WTC11 (cell line): ENCODE measurements around the gene CCSER2. TPM values are rescaled to one million over a fixed set of nuclear protein-coding genes. Genes with fewer than 3 reads are reported as not detected.

Experiments
- ATAC-seq: fragments of 200-7000 bp; cut with Tn5 transposase; 2 replicates; pipeline ENCODE4 v1.10.0; 2021; ENCODE audit warnings: mild to moderate bottlenecking, moderate library complexity
- CTCF ChIA-PET: fragments of 300-600 bp; sonication (Branson Sonifier 250); formaldehyde crosslinking; loops from one replicate; lab custom pipeline; 2021; ENCODE audit warnings: antibody characterized with exemption; lab: Charles Lee
- POLR2A ChIA-PET: fragments of 350-600 bp; sonication (Branson Sonifier 250); formaldehyde crosslinking; loops from one replicate; lab custom pipeline; 2021; ENCODE audit warnings: antibody characterized with exemption; lab: Charles Lee
- DNase-seq: peaks from one replicate; pipeline ENCODE4 v3.0.0; 2021; ENCODE audit warnings: low spot score
- H3K27ac Mint-ChIP-seq: 2 replicates; pipeline ENCODE4 v1.8.0; 2021; ENCODE audit warnings: mixed read lengths
- H3K27me3 Mint-ChIP-seq: 2 replicates; pipeline ENCODE4 v1.8.0; 2021; ENCODE audit warnings: low read depth, mild to moderate bottlenecking, moderate library complexity, mixed read lengths
- H3K36me3 Mint-ChIP-seq: 2 replicates; pipeline ENCODE4 v1.8.0; 2021; ENCODE audit warnings: mixed read lengths
- H3K4me1 Mint-ChIP-seq: 2 replicates; pipeline ENCODE4 v1.8.0; 2022; ENCODE audit warnings: mixed read lengths
- H3K4me3 Mint-ChIP-seq: 2 replicates; pipeline ENCODE4 v1.8.0; 2021; ENCODE audit warnings: mild to moderate bottlenecking, moderate library complexity, mixed read lengths
- H3K9me3 Mint-ChIP-seq: 2 replicates; pipeline ENCODE4 v1.8.0; 2021; ENCODE audit warnings: mixed read lengths
- CBFB ChIP-seq: sonication (generic); formaldehyde crosslinking; IDR thresholded peaks from 2 replicates; pipeline ENCODE4 v1.8.1; 2022; ENCODE audit warnings: mild to moderate bottlenecking, low read depth, missing genetic modification reagents
- JAZF1 ChIP-seq: fragments of 250-450 bp; sonication (Bioruptor Pico); IDR thresholded peaks from 2 replicates; pipeline ENCODE4 v1.9.0; 2021; ENCODE audit warnings: moderate library complexity, mild to moderate bottlenecking, inconsistent platforms
- JUN ChIP-seq: sonication (generic); formaldehyde crosslinking; IDR thresholded peaks from 2 replicates; pipeline ENCODE4 v1.8.0; 2023; ENCODE audit warnings: mild to moderate bottlenecking, missing genetic modification reagents
- MYBL2 ChIP-seq: sonication (generic); formaldehyde crosslinking; IDR thresholded peaks from 2 replicates; pipeline ENCODE4 v1.8.1; 2023; ENCODE audit warnings: mild to moderate bottlenecking, moderate library complexity, missing genetic modification reagents
- NFE2L1 ChIP-seq: sonication (generic); formaldehyde crosslinking; IDR thresholded peaks from 2 replicates; pipeline ENCODE4 v1.8.1; 2023; ENCODE audit warnings: missing genetic modification reagents
- OVOL2 ChIP-seq: fragments of 250-450 bp; sonication (Bioruptor Pico); IDR thresholded peaks from 2 replicates; pipeline ENCODE4 v1.9.0; 2021; ENCODE audit warnings: mild to moderate bottlenecking, borderline replicate concordance
- RORB ChIP-seq: fragments of 250-450 bp; sonication (Bioruptor Pico); IDR thresholded peaks from 2 replicates; pipeline ENCODE4 v1.9.0; 2021; ENCODE audit warnings: mild to moderate bottlenecking
- SMAD3 ChIP-seq: sonication (generic); formaldehyde crosslinking; IDR thresholded peaks from 2 replicates; pipeline ENCODE4 v1.8.0; 2022; ENCODE audit warnings: missing genetic modification reagents, mild to moderate bottlenecking, borderline replicate concordance
- TP53 ChIP-seq: sonication (generic); formaldehyde crosslinking; IDR thresholded peaks from 2 replicates; pipeline ENCODE4 v1.8.1; 2023; ENCODE audit warnings: mild to moderate bottlenecking, missing genetic modification reagents
- ZBTB21 ChIP-seq: sonication (generic); formaldehyde crosslinking; IDR thresholded peaks from 2 replicates; pipeline ENCODE4 v1.8.1; 2023; ENCODE audit warnings: mild to moderate bottlenecking, missing genetic modification reagents, borderline replicate concordance
- ZNF138 ChIP-seq: sonication (generic); formaldehyde crosslinking; conservative IDR thresholded peaks from 2 replicates; pipeline ENCODE4 v1.8.1; 2022; ENCODE audit warnings: mild to moderate bottlenecking, moderate library complexity, missing genetic modification reagents
- ZNF263 ChIP-seq: sonication (generic); formaldehyde crosslinking; IDR thresholded peaks from 2 replicates; pipeline ENCODE4 v1.8.1; 2022; ENCODE audit warnings: low read depth, mild to moderate bottlenecking, moderate library complexity, missing genetic modification reagents
- ZNF317 ChIP-seq: sonication (generic); formaldehyde crosslinking; IDR thresholded peaks from 2 replicates; pipeline ENCODE4 v1.8.1; 2023; ENCODE audit warnings: low read depth, mild to moderate bottlenecking, moderate library complexity, missing genetic modification reagents, borderline replicate concordance
- ZNF396 ChIP-seq: fragments of 250-450 bp; sonication (Bioruptor Pico); IDR thresholded peaks from 2 replicates; pipeline ENCODE4 v1.8.0; 2021; ENCODE audit warnings: mild to moderate bottlenecking, moderate library complexity, borderline replicate concordance
- total RNA-seq: library from RNA; stranded (reverse); gene quantifications from 3 replicates; pipeline ENCODE4 v1.2.3, GENCODE V29; 2021
- TF ChIP-seq, protein P1 (sequence below): sonication (generic); formaldehyde crosslinking; IDR thresholded peaks from 2 replicates; pipeline ENCODE4 v1.8.1; 2022; ENCODE audit warnings: mild to moderate bottlenecking, missing genetic modification reagents, moderate library complexity, borderline replicate concordance
- TF ChIP-seq, protein P2 (sequence below): fragments of 200-600 bp; IDR thresholded peaks from 2 replicates; pipeline ENCODE4 v1.8.0; 2022; ENCODE audit warnings: antibody characterized with exemption
- TF ChIP-seq, protein P3 (sequence below): fragments of 250-450 bp; sonication (Bioruptor Pico); IDR thresholded peaks from 2 replicates; pipeline ENCODE4 v1.9.0; 2021; ENCODE audit warnings: moderate library complexity, mild to moderate bottlenecking, inconsistent platforms, borderline replicate concordance
- TF ChIP-seq, protein P4 (sequence below): fragments of 250-450 bp; sonication (Bioruptor Pico); IDR thresholded peaks from 2 replicates; pipeline ENCODE4 v2.1.2; 2022; ENCODE audit warnings: mild to moderate bottlenecking, moderate library complexity
- TF ChIP-seq, protein P5 (sequence below): fragments of 250-450 bp; sonication (Bioruptor Pico); IDR thresholded peaks from 2 replicates; pipeline ENCODE4 v1.9.0; 2021; ENCODE audit warnings: mild to moderate bottlenecking
- TF ChIP-seq, protein P6 (sequence below): sonication (generic); formaldehyde crosslinking; IDR thresholded peaks from 2 replicates; pipeline ENCODE4 v1.8.0; 2023; ENCODE audit warnings: mild to moderate bottlenecking, missing genetic modification reagents
- TF ChIP-seq, protein P7 (sequence below): sonication (generic); formaldehyde crosslinking; conservative IDR thresholded peaks from 2 replicates; pipeline ENCODE4 v1.8.1; 2023; ENCODE audit warnings: mild to moderate bottlenecking, low read depth, missing genetic modification reagents, moderate library complexity
- TF ChIP-seq, protein P8 (sequence below): sonication (generic); formaldehyde crosslinking; IDR thresholded peaks from 2 replicates; pipeline ENCODE4 v1.8.1; 2023; ENCODE audit warnings: mild to moderate bottlenecking, missing genetic modification reagents, moderate library complexity

CCSER2 gene
- total RNA-seq, 1 experiment from 2014 or later: 30.6 TPM

DNA sequence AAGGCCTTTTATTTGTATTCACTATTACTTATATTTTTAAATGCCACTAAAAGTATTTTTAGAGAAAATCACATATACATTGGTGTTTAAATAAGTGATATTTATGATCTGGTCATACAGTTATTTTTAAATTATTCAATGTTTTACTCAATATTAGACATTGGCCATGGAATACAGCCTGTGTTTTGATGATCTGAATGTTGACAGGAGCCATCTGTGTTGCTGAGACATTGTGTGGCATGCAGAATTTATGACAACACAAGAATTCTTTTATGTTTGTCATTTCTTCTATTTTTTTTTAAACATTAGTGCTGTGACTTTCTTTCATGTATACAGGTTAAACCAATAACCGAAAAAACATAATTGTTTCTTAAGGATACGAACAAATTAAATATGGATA lies 156.2 kb downstream of the CCSER2 start (continued):
- TF ChIP-seq, protein P1, sequence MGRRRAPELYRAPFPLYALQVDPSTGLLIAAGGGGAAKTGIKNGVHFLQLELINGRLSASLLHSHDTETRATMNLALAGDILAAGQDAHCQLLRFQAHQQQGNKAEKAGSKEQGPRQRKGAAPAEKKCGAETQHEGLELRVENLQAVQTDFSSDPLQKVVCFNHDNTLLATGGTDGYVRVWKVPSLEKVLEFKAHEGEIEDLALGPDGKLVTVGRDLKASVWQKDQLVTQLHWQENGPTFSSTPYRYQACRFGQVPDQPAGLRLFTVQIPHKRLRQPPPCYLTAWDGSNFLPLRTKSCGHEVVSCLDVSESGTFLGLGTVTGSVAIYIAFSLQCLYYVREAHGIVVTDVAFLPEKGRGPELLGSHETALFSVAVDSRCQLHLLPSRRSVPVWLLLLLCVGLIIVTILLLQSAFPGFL: no peak
- TF ChIP-seq, protein P2, sequence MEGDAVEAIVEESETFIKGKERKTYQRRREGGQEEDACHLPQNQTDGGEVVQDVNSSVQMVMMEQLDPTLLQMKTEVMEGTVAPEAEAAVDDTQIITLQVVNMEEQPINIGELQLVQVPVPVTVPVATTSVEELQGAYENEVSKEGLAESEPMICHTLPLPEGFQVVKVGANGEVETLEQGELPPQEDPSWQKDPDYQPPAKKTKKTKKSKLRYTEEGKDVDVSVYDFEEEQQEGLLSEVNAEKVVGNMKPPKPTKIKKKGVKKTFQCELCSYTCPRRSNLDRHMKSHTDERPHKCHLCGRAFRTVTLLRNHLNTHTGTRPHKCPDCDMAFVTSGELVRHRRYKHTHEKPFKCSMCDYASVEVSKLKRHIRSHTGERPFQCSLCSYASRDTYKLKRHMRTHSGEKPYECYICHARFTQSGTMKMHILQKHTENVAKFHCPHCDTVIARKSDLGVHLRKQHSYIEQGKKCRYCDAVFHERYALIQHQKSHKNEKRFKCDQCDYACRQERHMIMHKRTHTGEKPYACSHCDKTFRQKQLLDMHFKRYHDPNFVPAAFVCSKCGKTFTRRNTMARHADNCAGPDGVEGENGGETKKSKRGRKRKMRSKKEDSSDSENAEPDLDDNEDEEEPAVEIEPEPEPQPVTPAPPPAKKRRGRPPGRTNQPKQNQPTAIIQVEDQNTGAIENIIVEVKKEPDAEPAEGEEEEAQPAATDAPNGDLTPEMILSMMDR: no peak
- TF ChIP-seq ZBTB21 (CRISPR knock-in tag) (no peak), RORB (no peak), SMAD3 (CRISPR knock-in tag) (no peak)
- TF ChIP-seq, protein P3, sequence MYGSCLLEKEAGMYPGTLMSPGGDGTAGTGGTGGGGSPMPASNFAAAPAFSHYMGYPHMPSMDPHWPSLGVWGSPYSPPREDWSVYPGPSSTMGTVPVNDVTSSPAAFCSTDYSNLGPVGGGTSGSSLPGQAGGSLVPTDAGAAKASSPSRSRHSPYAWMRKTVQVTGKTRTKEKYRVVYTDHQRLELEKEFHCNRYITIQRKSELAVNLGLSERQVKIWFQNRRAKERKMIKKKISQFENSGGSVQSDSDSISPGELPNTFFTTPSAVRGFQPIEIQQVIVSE (CRISPR knock-in tag): no peak

DNA sequence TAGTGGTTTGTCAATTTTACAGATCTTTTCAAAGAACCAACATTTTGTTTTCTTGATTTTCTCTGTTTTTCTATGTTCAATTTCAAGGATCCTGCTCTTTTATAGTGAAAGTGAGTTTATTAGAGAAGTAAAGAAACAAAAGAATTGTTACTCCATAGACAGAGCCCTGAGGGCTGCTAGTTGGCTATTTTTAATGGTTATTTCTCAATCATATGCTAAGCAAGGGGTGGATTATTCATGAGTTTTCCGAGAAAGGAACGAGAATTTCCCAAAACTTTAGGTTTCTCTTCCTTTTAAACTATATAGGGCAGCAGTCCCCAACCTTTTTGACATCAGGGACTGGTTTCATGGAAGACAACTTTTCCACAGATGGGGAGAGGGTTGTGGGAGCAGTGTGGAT lies 165.0 kb downstream of the CCSER2 start:
- POLR2A ChIA-PET: no interaction called here
- H3K4me1 Mint-ChIP-seq: peaks cover 17% of the 10 kb centered on the region
- DNase-seq (no peak), ATAC-seq (no peak)
- H3K36me3 Mint-ChIP-seq: peaks cover 32% of the 10 kb centered on the region
- H3K9me3 Mint-ChIP-seq: peaks cover 38% of the 10 kb centered on the region
- CTCF ChIA-PET: no interaction called here
- H3K4me3 Mint-ChIP-seq: no peak overlapping the region
- H3K27me3 Mint-ChIP-seq: no peaks in the 10 kb centered on the region; the same call in 1 of the 2 replicates
- no peak overlapping the region for H3K27ac Mint-ChIP-seq
- TF ChIP-seq ZNF396 (CRISPR knock-in tag): no peak
- no peak for TF ChIP-seq MYBL2 (CRISPR knock-in tag)
- TF ChIP-seq, protein P4, sequence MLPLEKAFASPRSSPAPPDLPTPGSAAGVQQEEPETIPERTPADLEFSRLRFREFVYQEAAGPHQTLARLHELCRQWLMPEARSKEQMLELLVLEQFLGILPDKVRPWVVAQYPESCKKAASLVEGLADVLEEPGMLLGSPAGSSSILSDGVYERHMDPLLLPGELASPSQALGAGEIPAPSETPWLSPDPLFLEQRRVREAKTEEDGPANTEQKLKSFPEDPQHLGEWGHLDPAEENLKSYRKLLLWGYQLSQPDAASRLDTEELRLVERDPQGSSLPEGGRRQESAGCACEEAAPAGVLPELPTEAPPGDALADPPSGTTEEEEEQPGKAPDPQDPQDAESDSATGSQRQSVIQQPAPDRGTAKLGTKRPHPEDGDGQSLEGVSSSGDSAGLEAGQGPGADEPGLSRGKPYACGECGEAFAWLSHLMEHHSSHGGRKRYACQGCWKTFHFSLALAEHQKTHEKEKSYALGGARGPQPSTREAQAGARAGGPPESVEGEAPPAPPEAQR (CRISPR knock-in tag): no peak
- no peak for TF ChIP-seq ZNF263
- TF ChIP-seq, protein P3 (CRISPR knock-in tag): no peak
- no peak for TF ChIP-seq NFE2L1 (CRISPR knock-in tag)
- no peak for TF ChIP-seq OVOL2 (CRISPR knock-in tag)
- TF ChIP-seq, protein P5, sequence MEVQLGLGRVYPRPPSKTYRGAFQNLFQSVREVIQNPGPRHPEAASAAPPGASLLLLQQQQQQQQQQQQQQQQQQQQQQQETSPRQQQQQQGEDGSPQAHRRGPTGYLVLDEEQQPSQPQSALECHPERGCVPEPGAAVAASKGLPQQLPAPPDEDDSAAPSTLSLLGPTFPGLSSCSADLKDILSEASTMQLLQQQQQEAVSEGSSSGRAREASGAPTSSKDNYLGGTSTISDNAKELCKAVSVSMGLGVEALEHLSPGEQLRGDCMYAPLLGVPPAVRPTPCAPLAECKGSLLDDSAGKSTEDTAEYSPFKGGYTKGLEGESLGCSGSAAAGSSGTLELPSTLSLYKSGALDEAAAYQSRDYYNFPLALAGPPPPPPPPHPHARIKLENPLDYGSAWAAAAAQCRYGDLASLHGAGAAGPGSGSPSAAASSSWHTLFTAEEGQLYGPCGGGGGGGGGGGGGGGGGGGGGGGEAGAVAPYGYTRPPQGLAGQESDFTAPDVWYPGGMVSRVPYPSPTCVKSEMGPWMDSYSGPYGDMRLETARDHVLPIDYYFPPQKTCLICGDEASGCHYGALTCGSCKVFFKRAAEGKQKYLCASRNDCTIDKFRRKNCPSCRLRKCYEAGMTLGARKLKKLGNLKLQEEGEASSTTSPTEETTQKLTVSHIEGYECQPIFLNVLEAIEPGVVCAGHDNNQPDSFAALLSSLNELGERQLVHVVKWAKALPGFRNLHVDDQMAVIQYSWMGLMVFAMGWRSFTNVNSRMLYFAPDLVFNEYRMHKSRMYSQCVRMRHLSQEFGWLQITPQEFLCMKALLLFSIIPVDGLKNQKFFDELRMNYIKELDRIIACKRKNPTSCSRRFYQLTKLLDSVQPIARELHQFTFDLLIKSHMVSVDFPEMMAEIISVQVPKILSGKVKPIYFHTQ (CRISPR knock-in tag): no peak
- TF ChIP-seq, protein P6, sequence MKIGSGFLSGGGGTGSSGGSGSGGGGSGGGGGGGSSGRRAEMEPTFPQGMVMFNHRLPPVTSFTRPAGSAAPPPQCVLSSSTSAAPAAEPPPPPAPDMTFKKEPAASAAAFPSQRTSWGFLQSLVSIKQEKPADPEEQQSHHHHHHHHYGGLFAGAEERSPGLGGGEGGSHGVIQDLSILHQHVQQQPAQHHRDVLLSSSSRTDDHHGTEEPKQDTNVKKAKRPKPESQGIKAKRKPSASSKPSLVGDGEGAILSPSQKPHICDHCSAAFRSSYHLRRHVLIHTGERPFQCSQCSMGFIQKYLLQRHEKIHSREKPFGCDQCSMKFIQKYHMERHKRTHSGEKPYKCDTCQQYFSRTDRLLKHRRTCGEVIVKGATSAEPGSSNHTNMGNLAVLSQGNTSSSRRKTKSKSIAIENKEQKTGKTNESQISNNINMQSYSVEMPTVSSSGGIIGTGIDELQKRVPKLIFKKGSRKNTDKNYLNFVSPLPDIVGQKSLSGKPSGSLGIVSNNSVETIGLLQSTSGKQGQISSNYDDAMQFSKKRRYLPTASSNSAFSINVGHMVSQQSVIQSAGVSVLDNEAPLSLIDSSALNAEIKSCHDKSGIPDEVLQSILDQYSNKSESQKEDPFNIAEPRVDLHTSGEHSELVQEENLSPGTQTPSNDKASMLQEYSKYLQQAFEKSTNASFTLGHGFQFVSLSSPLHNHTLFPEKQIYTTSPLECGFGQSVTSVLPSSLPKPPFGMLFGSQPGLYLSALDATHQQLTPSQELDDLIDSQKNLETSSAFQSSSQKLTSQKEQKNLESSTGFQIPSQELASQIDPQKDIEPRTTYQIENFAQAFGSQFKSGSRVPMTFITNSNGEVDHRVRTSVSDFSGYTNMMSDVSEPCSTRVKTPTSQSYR (CRISPR knock-in tag): no peak
- no peak for TF ChIP-seq ZNF138 (CRISPR knock-in tag)
- TF ChIP-seq ZNF317 (CRISPR knock-in tag): no peak
- TF ChIP-seq TP53 (CRISPR knock-in tag): no peak
- TF ChIP-seq JUN (CRISPR knock-in tag): no peak
- no peak for TF ChIP-seq CBFB (CRISPR knock-in tag)
- TF ChIP-seq, protein P7, sequence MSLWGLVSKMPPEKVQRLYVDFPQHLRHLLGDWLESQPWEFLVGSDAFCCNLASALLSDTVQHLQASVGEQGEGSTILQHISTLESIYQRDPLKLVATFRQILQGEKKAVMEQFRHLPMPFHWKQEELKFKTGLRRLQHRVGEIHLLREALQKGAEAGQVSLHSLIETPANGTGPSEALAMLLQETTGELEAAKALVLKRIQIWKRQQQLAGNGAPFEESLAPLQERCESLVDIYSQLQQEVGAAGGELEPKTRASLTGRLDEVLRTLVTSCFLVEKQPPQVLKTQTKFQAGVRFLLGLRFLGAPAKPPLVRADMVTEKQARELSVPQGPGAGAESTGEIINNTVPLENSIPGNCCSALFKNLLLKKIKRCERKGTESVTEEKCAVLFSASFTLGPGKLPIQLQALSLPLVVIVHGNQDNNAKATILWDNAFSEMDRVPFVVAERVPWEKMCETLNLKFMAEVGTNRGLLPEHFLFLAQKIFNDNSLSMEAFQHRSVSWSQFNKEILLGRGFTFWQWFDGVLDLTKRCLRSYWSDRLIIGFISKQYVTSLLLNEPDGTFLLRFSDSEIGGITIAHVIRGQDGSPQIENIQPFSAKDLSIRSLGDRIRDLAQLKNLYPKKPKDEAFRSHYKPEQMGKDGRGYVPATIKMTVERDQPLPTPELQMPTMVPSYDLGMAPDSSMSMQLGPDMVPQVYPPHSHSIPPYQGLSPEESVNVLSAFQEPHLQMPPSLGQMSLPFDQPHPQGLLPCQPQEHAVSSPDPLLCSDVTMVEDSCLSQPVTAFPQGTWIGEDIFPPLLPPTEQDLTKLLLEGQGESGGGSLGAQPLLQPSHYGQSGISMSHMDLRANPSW: no peak
- TF ChIP-seq, protein P8, sequence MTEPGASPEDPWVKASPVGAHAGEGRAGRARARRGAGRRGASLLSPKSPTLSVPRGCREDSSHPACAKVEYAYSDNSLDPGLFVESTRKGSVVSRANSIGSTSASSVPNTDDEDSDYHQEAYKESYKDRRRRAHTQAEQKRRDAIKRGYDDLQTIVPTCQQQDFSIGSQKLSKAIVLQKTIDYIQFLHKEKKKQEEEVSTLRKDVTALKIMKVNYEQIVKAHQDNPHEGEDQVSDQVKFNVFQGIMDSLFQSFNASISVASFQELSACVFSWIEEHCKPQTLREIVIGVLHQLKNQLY (CRISPR knock-in tag): no peak
- no peak for TF ChIP-seq JAZF1 (CRISPR knock-in tag)
